GM19025 (cell line): ENCODE results near the gene ENDOV.
"Not testable (repeated sequence)": the region's sequence is repeated elsewhere in the genome, so short reads cannot be mapped to it uniquely, and the experiment has no call there.

Source experiments
- ATAC-seq: cut with Tn5 transposase; IDR thresholded peaks from one replicate; pipeline ENCODE4 v1.9.1; 2021; ENCODE audit warnings: mild to moderate bottlenecking, low read depth, moderate library complexity; ENCODE audit not compliant: unreplicated experiment

The ENDOV gene

GRCh38 chr17:80387071-80387470 lies 27.9 kb upstream of the ENDOV start:
- ATAC-seq, result no peak

- no peak for ATAC-seq
These were observed 26.8 kb upstream of the ENDOV start for GRCh38 chr17:80388175-80388574.

DNA sequence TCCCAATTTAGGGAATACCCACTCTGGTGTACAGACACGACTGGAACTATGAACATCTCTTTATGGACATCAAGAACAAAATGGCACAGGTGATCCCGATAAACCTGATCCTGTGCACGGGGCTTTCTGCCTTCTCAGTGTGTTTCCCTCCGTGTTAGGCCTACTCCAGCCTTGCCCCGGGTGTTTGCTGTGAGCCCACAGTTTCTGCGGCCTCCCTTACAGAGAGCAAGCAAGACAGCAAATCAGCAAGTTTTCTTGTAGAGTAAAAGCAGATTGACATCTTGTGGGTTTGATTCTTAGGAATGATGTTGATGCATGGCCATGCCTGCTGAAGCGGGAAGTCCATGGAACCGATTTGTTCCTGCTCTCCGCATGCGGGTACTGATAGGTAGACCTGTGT lies 26.4 kb upstream of the ENDOV start:
- ATAC-seq, result no peak

- no peak for ATAC-seq
These were observed 25.7 kb upstream of the ENDOV start for GRCh38 chr17:80389011-80389995.

GRCh38 chr17:80393241-80393890 lies 21.6 kb upstream of the ENDOV start:
- ATAC-seq, result no peak

GRCh38 chr17:80393961-80394360 lies 21.0 kb upstream of the ENDOV start:
- no peak for ATAC-seq

GRCh38 chr17:80394629-80395216 lies 20.2 kb upstream of the ENDOV start:
- no peak for ATAC-seq

GRCh38 chr17:80395402-80396151 lies 19.4 kb upstream of the ENDOV start:
- ATAC-seq, result no peak

DNA sequence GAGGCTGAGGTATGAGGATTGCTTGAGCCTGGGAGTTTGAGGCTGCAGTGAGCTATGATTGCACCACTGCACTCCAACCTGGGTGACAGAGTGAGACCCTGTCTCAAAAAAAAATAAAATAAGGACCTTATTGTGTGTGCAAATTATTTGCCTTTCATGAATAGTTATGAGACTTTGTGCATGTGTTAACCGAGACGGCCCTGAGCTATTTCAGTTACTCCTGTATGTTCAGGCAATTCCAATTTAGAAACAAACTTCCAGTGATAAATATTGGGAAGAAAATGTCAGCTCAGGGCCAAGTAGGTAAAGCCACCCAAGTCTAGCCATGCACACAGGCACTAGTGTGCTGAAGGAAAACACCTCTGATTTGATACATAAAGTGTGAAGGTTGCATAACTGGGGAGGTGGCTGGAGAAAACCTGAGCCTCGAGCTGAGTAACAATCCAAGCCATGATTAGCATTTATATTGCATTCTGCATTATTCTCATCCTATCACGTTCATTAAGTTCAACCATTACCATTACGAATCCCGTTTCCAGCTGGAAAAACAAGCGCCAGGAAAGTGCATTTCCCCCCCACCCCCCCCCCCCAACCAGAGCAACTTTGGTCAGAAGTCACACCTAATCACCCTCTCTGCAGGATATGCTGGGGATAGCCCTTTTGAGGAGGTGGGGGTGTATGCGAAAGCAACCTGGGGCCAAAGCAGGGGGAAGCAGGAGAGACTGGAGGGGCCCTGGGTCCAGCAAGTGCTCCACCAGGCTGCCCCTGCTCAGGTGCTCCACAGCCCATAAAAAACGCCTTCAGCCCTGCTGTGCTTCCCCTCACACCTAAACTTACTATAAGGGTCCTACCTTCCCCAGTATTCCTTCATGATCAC lies 18.6 kb upstream of the ENDOV start:
- no peak for ATAC-seq

DNA sequence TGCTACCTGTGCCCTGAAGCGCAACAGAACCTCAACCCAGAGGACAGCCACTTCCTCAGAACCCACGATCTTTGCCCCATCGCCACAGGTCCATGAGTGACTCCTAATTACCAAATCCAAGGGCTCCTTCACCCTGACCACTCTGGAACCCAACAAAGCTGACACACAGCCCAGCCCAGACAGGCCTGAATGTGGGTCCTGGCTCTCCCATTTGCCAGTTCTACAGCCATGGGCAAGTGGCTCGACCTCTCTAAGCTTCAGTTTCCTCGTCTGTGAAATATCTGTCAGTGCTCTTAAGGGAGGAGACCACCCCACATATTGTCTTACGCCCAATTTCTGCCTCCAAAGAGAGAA lies 18.0 kb upstream of the ENDOV start:
- no peak for ATAC-seq

DNA sequence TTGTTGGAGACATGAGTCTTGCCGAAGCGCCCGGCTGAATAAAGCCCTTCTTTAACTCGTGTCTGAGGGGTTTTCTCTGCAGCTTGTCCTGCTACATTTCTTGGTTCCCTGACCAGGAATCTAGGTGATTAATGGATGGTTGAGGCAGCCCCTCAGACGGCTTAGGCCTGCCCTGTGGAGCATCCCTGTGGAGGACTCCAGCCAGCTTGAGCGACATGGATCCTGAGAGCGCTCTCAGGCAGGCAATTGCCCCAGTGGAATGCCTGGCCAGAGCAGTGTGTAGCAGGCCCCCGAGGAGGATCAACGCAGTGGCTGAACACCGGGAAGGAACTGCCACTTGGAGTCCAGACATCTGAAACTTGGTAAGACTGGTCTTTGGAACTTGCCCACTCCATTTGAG lies 17.3 kb upstream of the ENDOV start:
- no peak for ATAC-seq

GRCh38 chr17:80401086-80401485 lies 13.9 kb upstream of the ENDOV start:
- ATAC-seq, result not testable (repeated sequence)

GRCh38 chr17:80402102-80402501 lies 12.9 kb upstream of the ENDOV start:
- not testable (repeated sequence) for ATAC-seq

DNA sequence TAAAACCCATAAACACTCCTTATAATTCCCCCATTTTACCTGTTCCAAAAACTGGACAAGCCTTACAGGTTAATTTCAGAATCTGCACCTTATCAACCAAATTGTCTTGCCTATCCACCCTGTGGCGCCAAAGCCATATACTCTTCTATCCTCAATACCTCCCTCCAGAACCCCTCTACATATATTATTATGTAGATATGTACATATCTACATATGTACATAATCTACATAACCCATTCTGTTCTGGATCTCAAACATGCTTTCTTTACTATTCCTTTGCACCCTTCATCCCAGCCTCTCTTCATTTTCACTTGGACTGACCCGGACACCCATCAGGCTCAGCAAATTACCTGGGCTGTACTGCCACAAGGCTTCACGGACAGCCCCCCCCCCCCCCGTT lies 12.0 kb upstream of the ENDOV start:
- ATAC-seq, result no peak

DNA sequence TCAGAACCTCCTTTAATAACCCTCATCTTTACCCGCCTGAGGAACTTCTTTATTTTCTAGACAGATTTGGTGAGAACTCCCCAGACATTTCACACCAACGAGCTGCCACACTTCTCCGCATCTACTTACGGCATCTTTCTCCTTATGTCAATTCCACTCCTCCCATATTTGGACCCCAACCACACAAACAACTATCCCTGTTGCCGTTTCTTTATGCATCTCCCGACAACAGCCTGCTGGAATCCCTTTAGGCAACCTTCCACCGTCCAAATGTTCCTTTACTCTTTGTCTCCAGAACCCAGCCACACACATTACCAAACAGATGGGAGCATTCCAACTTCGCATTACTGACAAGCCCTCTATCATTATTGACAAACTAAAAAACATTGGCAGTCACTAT lies 8.8 kb upstream of the ENDOV start:
- ATAC-seq, result no peak

GRCh38 chr17:80407917-80408316 lies 7.0 kb upstream of the ENDOV start:
- ATAC-seq, result not testable (repeated sequence)

- no peak for ATAC-seq
These were observed 6.1 kb upstream of the ENDOV start for GRCh38 chr17:80408872-80409271.

DNA sequence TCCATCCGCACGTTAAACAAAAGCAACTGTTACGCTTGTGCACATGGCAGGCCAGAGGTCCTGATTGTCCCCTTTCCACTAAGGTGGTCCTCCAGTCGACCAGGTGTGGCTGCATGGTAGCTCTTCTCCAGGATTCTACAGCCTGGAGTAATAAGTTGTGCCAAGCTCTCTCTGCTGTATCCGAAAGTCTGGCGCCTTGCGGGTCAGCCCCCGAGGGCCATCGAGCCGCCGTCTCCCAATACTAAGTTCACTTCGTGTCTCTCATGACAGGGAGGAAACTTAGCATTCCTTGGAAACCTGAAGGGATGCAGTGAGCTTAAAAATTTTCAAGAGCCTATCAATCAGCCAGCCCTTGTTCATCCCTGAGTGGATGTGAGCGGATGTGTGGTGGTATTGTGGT lies 5.3 kb upstream of the ENDOV start:
- ATAC-seq, result no peak

DNA sequence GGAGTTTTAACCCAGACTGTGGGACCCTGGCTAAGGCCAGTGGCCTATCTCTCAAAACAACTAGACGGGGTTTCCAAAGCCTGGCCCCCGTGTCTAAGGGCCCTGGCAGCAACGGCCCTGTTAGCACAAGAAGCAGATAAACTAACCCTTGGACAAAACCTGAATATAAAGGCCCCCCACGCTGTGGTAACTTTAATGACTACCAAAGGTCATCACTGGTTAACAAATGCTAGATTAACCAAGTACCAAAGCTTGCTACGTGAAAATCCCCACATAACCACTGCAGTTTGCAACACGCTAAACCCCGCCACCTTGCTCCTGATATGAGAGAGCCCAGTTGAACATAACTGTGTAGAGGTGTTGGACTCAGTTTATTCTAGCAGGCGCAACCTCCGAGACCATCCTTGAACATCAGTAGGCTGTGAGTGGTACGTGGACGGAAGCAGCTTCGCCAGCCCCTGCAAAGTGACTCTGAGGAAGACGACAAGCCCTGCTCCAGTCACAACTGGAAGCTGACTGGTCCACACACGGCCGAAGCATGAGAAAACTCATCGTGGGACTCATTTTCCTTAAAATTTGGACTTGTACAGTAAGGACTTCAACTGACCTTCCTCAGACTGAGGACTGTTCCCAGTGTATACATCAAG lies 4.4 kb upstream of the ENDOV start:
- ATAC-seq, result not testable (repeated sequence)
